GM23338 (cell line): ENCODE measurements around the gene ABHD17A. TPM values are rescaled to one million over a fixed set of nuclear protein-coding genes. Genes with fewer than 3 reads are reported as not detected.

Experiments used
- ATAC-seq: fragments of 200-7000 bp; cut with Tn5 transposase; 3 replicates; pipeline ENCODE4 v1.9.1; 2020
- DNase-seq: peaks from one replicate; pipeline ENCODE4 v3.0.0-alpha.2; 2015; ENCODE audit warnings: low spot score
- H2AFZ ChIP-seq: fragments of 200-600 bp; sonication (generic); 2 replicates; pipeline ENCODE4 v1.8.0; 2016; ENCODE audit warnings: antibody characterized with exemption, mild to moderate bottlenecking, moderate library complexity
- H3F3A ChIP-seq: fragments of 200-600 bp; sonication (generic); replicated peaks from 2 replicates; pipeline ENCODE4 v1.8.0; 2017; ENCODE audit warnings: antibody characterized with exemption, mixed run types, low read depth
- H3K27ac ChIP-seq: fragments of 200-600 bp; sonication (generic); 2 replicates; pipeline ENCODE4 v1.6.1; 2016; ENCODE audit warnings: low read depth
- H3K27me3 ChIP-seq: fragments of 200-600 bp; sonication (generic); 2 replicates; pipeline ENCODE4 v1.8.0; 2016; ENCODE audit warnings: mild to moderate bottlenecking, mixed run types, moderate library complexity; ENCODE audit not compliant: insufficient read depth
- H3K36me3 ChIP-seq: fragments of 200-600 bp; sonication (generic); 2 replicates; pipeline ENCODE4 v1.8.0; 2016; ENCODE audit warnings: mild to moderate bottlenecking; ENCODE audit not compliant: insufficient read depth
- H3K4me1 ChIP-seq: fragments of 200-600 bp; sonication (generic); 2 replicates; pipeline ENCODE4 v1.8.0; 2016; ENCODE audit warnings: mild to moderate bottlenecking, moderate library complexity; ENCODE audit not compliant: insufficient read depth
- H3K4me2 ChIP-seq: fragments of 200-600 bp; sonication (generic); 2 replicates; pipeline ENCODE4 v1.7.1; 2017; ENCODE audit warnings: mixed run types
- H3K4me3 ChIP-seq: fragments of 200-600 bp; sonication (generic); 2 replicates; pipeline ENCODE4 v1.6.1; 2016; ENCODE audit warnings: mixed run types
- H3K79me2 ChIP-seq: fragments of 200-600 bp; sonication (generic); replicated peaks from 2 replicates; pipeline ENCODE4 v1.8.0; 2017; ENCODE audit warnings: mild to moderate bottlenecking; ENCODE audit not compliant: insufficient read depth
- H3K9me2 ChIP-seq: fragments of 200-600 bp; sonication (generic); 2 replicates; pipeline ENCODE4 v1.8.0; 2017; ENCODE audit not compliant: insufficient read depth
- H4K20me1 ChIP-seq: fragments of 200-600 bp; sonication (generic); replicated peaks from 2 replicates; pipeline ENCODE4 v1.8.0; 2017; ENCODE audit warnings: mild to moderate bottlenecking; ENCODE audit not compliant: insufficient read depth
- H3K27ac Mint-ChIP-seq: 2 replicates; pipeline ENCODE4 v1.8.0; 2020; ENCODE audit warnings: inconsistent platforms, mild to moderate bottlenecking, moderate library complexity, mixed read lengths
- H3K27me3 Mint-ChIP-seq: 3 replicates; pipeline ENCODE4 v1.8.0; 2022; ENCODE audit warnings: low read depth, mild to moderate bottlenecking, moderate library complexity, mixed read lengths, inconsistent platforms; ENCODE audit not compliant: insufficient read depth, poor library complexity
- H3K36me3 Mint-ChIP-seq: 3 replicates; pipeline ENCODE4 v1.8.0; 2021; ENCODE audit warnings: low read depth, mild to moderate bottlenecking, inconsistent platforms, moderate library complexity, mixed read lengths
- H3K4me1 Mint-ChIP-seq: 3 replicates; pipeline ENCODE4 v1.8.0; 2020; ENCODE audit warnings: mild to moderate bottlenecking, inconsistent platforms, mixed read lengths
- H3K4me3 Mint-ChIP-seq: 3 replicates; pipeline ENCODE4 v1.8.0; 2021; ENCODE audit warnings: moderate library complexity, mild to moderate bottlenecking, inconsistent platforms, mixed read lengths
- H3K9me3 Mint-ChIP-seq: 3 replicates; pipeline ENCODE4 v1.8.0; 2020; ENCODE audit warnings: moderate library complexity, mild to moderate bottlenecking, inconsistent platforms, mixed read lengths
- CREB1 ChIP-seq: fragments of 250-450 bp; sonication (Bioruptor Pico); IDR thresholded peaks from 2 replicates; pipeline ENCODE4 v1.5.0; 2020; ENCODE audit warnings: low read depth, mild to moderate bottlenecking, moderate library complexity
- CTCF ChIP-seq, 2 experiments: fragments of 200-600 bp in 1 of 2; sonication (generic) in 1 of 2; conservative IDR thresholded peaks; 2 replicates each; pipeline versions ENCODE4 v1.5.1 to v1.6.1; 2016 to 2017; ENCODE audit warnings: antibody characterized with exemption in 2 of 2, low read depth in 2 of 2, mild to moderate bottlenecking in 2 of 2, moderate library complexity in 1 of 2
- ETS1 ChIP-seq: IDR thresholded peaks from 2 replicates; pipeline ENCODE4 v1.6.1; 2016; ENCODE audit warnings: antibody characterized with exemption
- EZH2 ChIP-seq: fragments of 200-600 bp; sonication (generic); IDR thresholded peaks from one replicate; pipeline ENCODE4 v1.8.0; 2017; ENCODE audit warnings: antibody characterized with exemption, mild to moderate bottlenecking, low read depth; ENCODE audit not compliant: unreplicated experiment
- EZH2phosphoT487 ChIP-seq: fragments of 200-600 bp; sonication (generic); IDR thresholded peaks from one replicate; pipeline ENCODE4 v1.8.1; 2018; ENCODE audit warnings: antibody characterized with exemption; ENCODE audit not compliant: unreplicated experiment
- JUNB ChIP-seq: IDR thresholded peaks from one replicate; pipeline ENCODE4 v1.6.1; 2016; ENCODE audit warnings: antibody characterized with exemption; ENCODE audit not compliant: unreplicated experiment
- NANOG ChIP-seq: IDR thresholded peaks from 2 replicates; pipeline ENCODE4 v1.6.1; 2016; ENCODE audit warnings: antibody characterized with exemption, borderline replicate concordance
- POLR2AphosphoS5 ChIP-seq: IDR thresholded peaks from 2 replicates; pipeline ENCODE4 v1.6.1; 2016; ENCODE audit warnings: antibody characterized with exemption, low read depth
- REST ChIP-seq: IDR thresholded peaks from one replicate; pipeline ENCODE4 v1.6.1; 2018; ENCODE audit warnings: antibody characterized with exemption; ENCODE audit not compliant: unreplicated experiment
- STAT1 ChIP-seq: IDR thresholded peaks from one replicate; pipeline ENCODE4 v1.6.1; 2016; ENCODE audit warnings: antibody characterized with exemption; ENCODE audit not compliant: unreplicated experiment
- ZNF114 ChIP-seq: fragments of 250-450 bp; sonication (Bioruptor Pico); IDR thresholded peaks from 2 replicates; pipeline ENCODE4 v1.5.0; 2020; ENCODE audit warnings: mild to moderate bottlenecking, moderate library complexity
- ZNF331 ChIP-seq: fragments of 250-450 bp; sonication (Bioruptor Pico); IDR thresholded peaks from 2 replicates; pipeline ENCODE4 v1.5.0; 2020; ENCODE audit warnings: low read depth, mild to moderate bottlenecking, moderate library complexity
- ZNF462 ChIP-seq: fragments of 250-450 bp; sonication (Bioruptor Pico); IDR thresholded peaks from 2 replicates; pipeline ENCODE4 v1.5.0; 2020; ENCODE audit warnings: mild to moderate bottlenecking, moderate library complexity
- polyA plus RNA-seq: library from polyadenylated mRNA; unstranded; fragments of >200 nt; fragmentation: Nextera tagmentation; extraction: Ambion mirVana; gene quantifications from 2 replicates; pipeline ENCODE4 v1.2.1, GENCODE V29; 2016
- total RNA-seq: library from RNA; depleted of rRNA; stranded (reverse); fragments of >200 nt; shearing (Covaris generic); gene quantifications from 2 replicates; pipeline ENCODE4 v1.2.3, GENCODE V29; 2014

The ABHD17A gene
- total and polyA plus RNA-seq, 2 experiments from 2014 or later: 34.2 to 99.9 TPM

- peaks cover 12% of the 10 kb centered on the region for H3K4me1 ChIP-seq
- peak overlapping the region; percentile 95 for H3K27ac Mint-ChIP-seq
- H3K36me3 ChIP-seq: no peaks in the 10 kb centered on the region
- peaks cover 12% of the 10 kb centered on the region for H3K36me3 Mint-ChIP-seq
- H3K4me2 ChIP-seq: peak overlapping the region; percentile 90
- peaks cover 7% of the 10 kb centered on the region for H4K20me1 ChIP-seq
- ATAC-seq (no peak), DNase-seq (no peak)
- H3F3A ChIP-seq: peaks cover 20% of the 10 kb centered on the region
- H3K4me1 Mint-ChIP-seq: peaks cover 21% of the 10 kb centered on the region
- H3K9me2 ChIP-seq: no peaks in the 10 kb centered on the region
- H2AFZ ChIP-seq: no peak overlapping the region
- peaks cover 53% of the 10 kb centered on the region for H3K79me2 ChIP-seq
- H3K27me3 Mint-ChIP-seq: peaks cover 24% of the 10 kb centered on the region
- H3K4me3 Mint-ChIP-seq: peak overlapping the region; percentile 81
- H3K4me3 ChIP-seq: peak overlapping the region; percentile 70
- peaks cover 4% of the 10 kb centered on the region; the same call in 1 of the 3 replicates for H3K9me3 Mint-ChIP-seq
- TF ChIP-seq ZNF114 (no peak), REST (no peak), CREB1 (no peak), EZH2phosphoT487 (no peak), NANOG (no peak), ZNF462 (CRISPR knock-in tag) (no peak), ETS1 (no peak), STAT1 (no peak), POLR2AphosphoS5 (no peak), EZH2 (no peak), ZNF331 (CRISPR knock-in tag) (no peak), CTCF (conservative IDR thresholded peaks at IDR 0.05; ENCODE audit: low read depth in 2 of 2) (no peak), JUNB (no peak)
- peak overlapping the region; percentile 73 for H3K27ac ChIP-seq
- no peaks in the 10 kb centered on the region for H3K27me3 ChIP-seq
Measured at GRCh38 chr19:1905863-1906375, 20.6 kb upstream of the ABHD17A start.
